Hematopoietic multipotent progenitor cell (in vitro differentiated cells): ENCODE measurements around the gene METRNL. TPM values are rescaled to one million over a fixed set of nuclear protein-coding genes. Genes with fewer than 3 reads are reported as not detected.
"Not testable (repeated sequence)": the region's sequence is repeated elsewhere in the genome, so short reads cannot be mapped to it uniquely, and the experiment has no call there.

ENCODE experiments used
- DNase-seq, 3 donors: peaks; one replicate each; pipeline ENCODE4 v3.0.0-alpha.2; 2011 to 2015; ENCODE audit warnings: low read depth in 2 of 3, low spot score in 2 of 3
- total RNA-seq: library from RNA; depleted of rRNA; stranded (reverse); fragments of >200 nt; gene quantifications from one replicate; pipeline ENCODE4 v1.2.3, GENCODE V29; 2012

METRNL gene
- total RNA-seq, 1 donor = 36.9 TPM

- DNase-seq = no peak
These were observed 54.1 kb downstream of the METRNL start for GRCh38 chr17:83133302-83134121.

- DNase-seq = not testable (repeated sequence)
These were observed 55.0 kb downstream of the METRNL start for GRCh38 chr17:83134456-83134855.

- DNase-seq = no peak
These were observed 56.3 kb downstream of the METRNL start for GRCh38 chr17:83135692-83136091.

GRCh38 chr17:83136156-83136555 lies 56.7 kb downstream of the METRNL start:
- DNase-seq = no peak

GRCh38 chr17:83136931-83137330 lies 57.5 kb downstream of the METRNL start:
- no peak for DNase-seq

DNA sequence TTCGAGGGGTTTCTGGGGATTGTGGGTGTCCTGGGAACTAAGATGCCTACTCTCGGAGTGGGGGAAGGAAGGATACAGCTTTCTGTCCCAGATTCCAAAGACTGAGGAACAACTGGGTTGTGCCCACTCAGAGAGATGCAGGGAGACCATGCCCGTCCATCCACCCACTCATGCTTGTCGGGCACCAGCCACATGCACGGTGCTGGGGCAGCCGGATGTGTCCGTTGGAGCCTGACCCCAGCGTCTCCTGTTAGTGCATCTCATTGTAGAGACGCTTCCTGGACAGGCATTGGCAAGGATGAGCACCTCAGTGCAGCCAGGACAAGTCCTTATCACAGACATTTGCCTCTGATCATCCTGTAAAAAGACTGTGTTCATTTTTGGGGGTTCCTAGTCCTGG lies 58.1 kb downstream of the METRNL start:
- DNase-seq = no peak

DNA sequence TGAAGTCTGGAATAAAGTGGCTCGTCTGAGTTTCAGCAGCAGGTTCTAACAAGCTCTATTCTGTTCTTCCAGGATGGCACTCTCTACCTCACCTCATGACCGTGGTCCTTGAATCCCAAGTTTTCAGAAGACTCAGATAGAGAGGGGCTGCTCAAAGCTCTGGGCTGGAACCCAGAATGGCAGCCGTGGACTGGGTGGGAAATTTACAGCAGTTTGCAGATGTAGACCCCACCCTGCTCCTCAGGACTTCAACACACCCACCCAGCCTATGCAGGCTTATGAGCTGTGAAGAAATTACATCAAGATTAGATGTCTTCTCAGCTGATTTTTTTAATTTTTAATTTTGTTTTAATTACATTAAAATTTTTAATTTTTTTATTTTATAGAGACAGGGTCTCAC lies 59.4 kb downstream of the METRNL start:
- DNase-seq = no peak

GRCh38 chr17:83139541-83140248 lies 60.3 kb downstream of the METRNL start:
- DNase-seq = not testable (repeated sequence)

DNA sequence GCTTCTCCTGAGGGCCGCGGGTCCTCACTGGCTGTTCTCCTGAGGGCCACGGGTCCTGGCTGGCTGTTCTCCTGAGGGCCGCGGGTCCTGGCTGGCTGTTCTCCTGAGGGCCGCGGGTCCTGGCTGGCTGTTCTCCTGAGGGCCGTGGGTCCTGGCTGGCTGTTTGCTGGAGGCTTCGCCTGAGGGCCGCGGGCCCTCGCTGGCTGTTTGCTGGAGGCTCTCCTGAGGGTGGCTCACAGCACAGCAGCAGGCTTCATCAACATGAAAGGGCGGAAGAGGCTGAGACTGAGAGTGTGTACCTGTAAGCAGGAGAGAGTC lies 60.8 kb downstream of the METRNL start:
- not testable (repeated sequence) for DNase-seq

GRCh38 chr17:83142619-83143018 lies 63.2 kb downstream of the METRNL start:
- DNase-seq = no peak

GRCh38 chr17:83143817-83144231 lies 64.4 kb downstream of the METRNL start:
- no peak for DNase-seq

Other genes starting within 250 kb of the METRNL start
- not detected for gene ZNF750, start 239.6 kb upstream of the METRNL start, total RNA-seq